GM18508 (cell line): ENCODE measurements around the gene POPDC2.
"Not testable (repeated sequence)": the region's sequence is repeated elsewhere in the genome, so short reads cannot be mapped to it uniquely, and the experiment has no call there.

Experiments
- ATAC-seq: cut with Tn5 transposase; IDR thresholded peaks from one replicate; pipeline ENCODE4 v1.9.1; 2021; ENCODE audit warnings: moderate number of reproducible peaks; ENCODE audit not compliant: insufficient read depth, unreplicated experiment

POPDC2 gene

GRCh38 chr3:119660474-119661440, at the start of gene POPDC2:
TSS of gene POPDC2 (minus strand) at chr3:119660589. CDS start at chr3:119660423, 166 bp downstream.
- no peak for ATAC-seq

DNA sequence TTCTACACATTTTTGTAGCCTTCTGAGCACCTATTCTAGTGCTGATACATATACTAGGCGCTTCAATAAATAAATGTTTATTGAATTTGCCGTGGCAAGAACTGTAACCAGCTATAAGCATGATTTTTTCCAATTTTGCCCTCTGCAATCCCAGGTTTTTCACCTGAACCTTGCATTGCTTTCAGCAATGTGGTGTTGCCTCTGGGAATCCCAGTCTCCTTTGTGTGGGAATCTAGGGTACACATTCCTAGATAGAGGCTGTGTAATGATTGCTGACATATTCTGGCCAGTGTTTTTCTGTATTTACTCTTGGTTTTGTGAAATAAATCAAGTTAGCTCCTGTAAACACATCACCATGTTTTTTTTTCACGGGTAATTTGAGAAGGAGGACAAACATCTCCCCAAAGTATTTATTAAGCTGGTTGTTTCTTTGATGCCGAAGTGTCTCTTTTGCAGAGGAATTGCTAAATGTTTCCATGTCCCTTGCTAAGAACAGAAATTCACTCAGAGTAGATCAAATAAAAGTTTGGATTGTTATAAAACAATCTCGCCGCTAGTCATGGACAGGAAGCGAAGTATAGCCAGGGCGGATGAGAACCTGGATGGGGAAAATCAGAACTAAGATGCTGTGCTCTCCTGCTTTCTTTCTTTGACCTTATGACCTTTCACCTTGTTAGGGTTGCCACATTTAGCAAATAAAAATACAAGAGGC, 43.6 kb upstream of the POPDC2 start:
- no peak for ATAC-seq

GRCh38 chr3:119702530-119703527, 42.4 kb upstream of the POPDC2 start, which contains the start of gene CFAP91:
TSS of gene CFAP91 (plus strand) at chr3:119703022. CDS start at chr3:119703099, 77 bp downstream.
- ATAC-seq, result peak; percentile 51

DNA sequence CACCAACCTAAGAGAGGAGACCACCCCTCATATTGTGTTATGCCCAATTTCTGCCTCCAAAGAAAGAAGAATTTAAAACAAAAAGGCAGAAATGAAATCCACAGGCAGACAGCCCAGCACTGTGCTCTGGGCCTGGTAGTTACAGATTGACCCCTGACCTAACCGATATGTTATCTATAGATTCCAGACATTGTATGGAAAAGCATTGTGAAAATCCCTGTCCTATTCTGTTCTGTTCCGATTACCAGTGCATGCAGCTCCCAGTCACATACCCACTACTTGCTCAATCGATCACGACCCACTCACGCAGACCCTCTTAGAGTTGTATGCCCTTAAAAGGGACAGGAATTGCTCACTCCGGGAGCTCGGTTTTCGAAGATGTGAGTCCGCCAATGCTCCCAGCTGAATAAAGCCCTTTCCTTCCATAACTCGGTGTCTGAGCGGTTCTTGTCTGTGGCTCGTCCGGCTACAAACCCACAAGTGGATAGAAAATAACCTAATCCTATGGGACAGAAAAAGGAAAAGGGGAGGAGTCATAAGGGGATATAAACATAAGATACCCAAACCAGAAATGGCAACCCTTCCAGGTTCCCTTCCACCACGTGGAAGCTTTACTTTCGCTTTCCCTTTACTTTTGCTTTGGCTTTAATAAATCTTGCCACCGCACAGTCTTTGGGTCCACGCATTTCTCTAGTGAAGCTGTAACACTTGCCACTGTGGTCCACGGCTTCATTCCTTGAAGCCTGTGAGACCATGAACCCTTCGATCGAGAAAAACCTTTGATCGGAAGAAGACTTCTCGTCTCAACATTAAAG, 40.7 kb upstream of the POPDC2 start:
- ATAC-seq, result no peak

GRCh38 chr3:119700269-119700919, 40.0 kb upstream of the POPDC2 start:
- ATAC-seq, result no peak

DNA sequence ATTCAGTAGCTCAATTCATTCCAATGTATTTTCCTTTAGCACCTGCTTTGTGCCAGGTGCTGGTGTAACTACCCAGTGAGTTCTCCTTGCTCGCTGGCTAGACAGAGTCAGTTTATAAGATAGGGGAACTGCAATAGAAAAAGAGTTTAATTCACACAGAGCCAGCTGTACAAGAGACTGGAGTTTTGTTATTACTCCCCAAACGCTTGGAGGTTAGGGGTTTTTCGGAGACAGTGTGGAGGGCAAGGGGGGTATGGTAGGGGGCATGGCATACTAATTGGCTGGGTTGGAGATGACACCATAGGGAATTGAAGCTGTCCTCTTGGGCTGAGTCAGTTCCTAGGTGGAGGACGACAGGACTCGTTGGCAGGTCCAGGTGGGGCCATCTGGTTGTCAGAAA, 37.0 kb upstream of the POPDC2 start:
- ATAC-seq, result no peak

DNA sequence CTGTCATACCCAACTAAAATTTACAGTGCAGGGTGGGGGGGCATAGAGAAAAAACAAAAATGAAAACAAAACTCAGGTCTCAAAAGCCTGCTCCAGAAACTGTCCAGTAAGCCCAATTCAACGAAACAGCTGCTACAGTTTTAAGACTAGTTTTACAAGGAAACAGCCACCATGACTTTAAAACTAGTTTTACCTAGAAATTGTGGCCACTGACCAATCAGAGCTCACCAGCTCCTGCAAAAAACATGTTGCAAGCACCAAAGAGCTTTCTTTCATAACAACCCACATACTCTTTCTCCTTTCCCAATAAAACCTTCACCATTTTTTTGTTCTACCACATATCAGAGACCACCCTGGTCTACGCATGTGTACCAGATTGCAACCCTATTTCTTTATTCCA, 35.1 kb upstream of the POPDC2 start:
- ATAC-seq, result no peak

DNA sequence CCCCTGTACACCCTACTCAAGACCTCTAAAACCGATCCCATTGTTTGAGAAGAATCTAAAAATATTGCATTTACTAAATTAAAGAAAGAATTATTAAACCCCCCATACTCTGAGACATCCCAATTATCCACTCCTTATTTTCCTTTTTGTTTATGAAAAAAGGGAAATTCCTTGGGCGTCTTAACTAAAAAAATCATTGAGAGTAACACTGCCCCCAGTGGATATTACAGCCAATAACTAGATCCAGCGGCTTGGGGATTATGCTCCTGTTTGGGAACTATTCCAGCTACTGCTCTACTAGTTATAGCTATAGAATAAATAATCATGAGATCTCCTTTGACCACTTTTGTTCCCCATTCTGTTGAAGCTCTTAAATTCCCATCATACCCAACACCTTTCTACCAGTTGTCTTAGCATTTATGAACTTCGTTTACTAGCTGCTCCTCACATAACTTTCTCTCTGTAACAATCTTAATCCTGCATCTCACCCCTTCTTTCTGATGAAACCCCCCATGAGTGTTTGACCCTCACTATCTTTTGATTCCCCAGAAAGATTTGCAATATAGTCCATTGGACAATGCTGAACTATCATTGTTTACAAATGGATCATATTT, 29.8 kb upstream of the POPDC2 start:
- ATAC-seq, result no peak

DNA sequence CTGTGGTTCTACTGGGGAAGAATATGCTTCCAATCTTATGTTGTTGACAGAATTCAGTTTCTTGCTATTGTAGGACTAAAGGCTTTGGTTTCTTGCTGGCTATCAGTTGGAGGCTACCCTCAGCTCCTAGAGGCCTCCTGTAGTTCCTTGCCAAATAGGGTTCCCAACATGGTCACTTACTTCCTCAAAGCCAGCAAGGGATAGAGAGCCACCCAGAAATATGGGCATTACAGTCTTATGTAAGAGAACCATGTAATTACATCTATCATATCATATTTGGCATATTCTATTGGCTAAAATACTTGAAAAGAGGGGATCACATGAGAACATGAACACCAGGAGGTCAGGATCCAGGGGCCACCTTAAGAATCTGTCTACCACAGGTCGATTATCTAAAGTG, 23.0 kb upstream of the POPDC2 start:
- ATAC-seq, result no peak

GRCh38 chr3:119681279-119681678, 20.9 kb upstream of the POPDC2 start:
- ATAC-seq, result no peak

DNA sequence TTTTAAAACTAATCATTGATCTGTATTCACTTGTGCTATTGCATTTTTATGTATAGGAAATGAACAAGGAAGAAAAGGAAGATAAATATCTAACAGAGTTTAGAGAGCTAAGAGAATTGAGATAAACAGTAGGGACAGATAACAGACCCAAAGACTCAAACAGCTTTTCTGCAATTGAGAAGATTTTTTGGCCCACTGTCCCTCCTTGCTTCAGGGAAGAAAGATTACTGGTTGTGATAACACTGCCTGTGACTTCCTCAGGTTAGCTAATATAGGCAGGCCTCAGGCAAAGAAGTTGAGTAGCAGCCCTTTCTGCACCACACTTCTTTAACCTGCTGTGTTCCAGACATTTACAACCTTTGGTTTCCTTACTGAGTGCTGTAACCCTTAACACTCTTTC, 19.5 kb upstream of the POPDC2 start:
- ATAC-seq, result no peak

DNA sequence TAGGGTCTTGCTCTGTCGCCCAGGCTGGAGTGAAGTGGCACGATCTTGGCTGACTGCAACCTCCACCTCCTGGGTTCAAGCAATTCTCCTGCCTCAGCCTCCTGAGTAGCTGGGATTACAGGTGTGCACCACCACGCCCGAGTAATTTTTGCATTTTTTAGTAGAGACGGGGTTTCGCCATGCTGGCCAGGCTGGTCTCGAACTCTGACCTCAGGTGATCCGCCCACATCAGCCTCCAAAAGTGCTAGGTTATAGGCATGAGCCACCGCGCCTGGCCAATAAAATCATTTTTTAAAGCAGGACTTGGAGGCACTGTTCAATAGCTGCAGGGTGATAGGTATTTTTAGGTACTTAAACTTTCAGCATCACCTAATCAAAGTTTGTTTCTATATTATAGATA, 17.8 kb upstream of the POPDC2 start:
- ATAC-seq, result not testable (repeated sequence)

DNA sequence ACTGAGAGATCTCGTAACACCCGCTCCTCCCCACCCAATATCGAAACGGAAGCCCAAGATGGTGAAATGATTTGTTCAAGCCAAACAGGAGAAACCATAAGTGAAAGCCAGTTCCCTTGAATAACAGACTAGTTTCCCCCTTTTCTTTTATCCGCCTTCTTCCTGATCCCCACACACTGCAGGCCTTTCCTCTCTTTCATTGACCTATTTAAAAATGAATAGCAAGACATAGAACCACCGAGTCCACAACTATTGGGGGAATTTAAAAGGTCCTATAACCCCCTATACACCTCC, 17.2 kb upstream of the POPDC2 start:
- no peak for ATAC-seq

DNA sequence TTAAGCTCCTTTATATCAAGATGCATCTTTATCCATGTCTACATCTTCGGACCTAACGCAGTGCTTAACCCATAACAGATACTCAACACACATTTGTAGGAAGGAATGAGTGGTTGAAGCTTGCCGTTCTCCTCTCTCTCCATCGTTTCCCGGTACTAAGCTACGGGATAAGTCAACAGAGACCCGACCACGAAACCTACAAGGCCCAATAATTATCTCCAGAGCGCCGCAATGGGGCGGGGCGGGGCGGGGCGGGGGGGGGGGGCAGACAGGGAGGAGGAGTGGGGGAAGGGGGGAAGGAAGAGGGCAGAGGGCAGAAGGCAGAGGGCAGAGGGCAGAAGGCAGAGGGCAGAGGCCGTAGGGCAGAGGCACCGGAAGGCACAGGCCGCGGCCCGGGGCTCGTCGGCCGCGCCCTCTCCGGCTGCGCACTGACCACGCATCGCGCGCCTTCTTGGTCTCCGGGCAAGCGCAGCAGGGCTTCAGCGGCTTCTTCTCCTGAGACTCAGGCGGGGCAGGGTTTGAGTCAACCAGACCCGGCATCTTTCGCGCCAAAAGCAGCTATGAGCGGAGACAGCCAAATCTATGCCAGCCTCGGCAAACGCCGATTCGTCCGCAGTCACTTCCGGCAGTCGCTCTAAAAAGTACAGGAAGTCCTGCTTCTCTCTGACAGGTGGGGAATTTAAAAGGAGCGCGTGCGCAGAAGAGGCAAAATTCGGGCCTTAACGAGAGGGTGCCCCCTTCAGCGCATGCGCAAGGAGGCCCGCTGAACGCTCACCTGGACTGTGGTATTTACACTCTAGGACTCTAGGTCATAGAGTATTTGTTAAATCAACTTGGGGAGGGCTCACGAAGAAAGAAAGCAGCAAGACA, 16.6 kb upstream of the POPDC2 start, which contains the start of gene COX17:
COX17 (minus strand) TSS at position 636 of the 870 bp plus-strand sequence; CDS start at position 540, 96 bp downstream.
- ATAC-seq, result peak; percentile 81

DNA sequence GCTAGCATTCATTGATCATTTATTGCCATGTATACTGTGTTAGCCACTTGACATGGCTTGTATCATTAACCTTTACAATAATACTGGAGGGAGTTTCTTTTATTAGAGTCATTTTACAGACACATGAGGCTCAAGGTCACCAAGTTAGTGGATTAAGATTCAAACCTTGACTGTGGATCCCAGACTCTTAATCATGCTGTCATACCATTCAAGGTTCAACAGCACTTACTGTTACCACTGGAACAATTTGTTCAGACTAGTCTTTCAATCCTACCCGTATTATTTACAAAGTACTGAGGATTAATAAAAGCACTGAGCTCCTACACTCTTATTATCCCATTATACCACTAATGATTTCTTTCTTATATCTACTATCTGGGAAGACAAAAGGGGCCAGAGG, 15.6 kb upstream of the POPDC2 start:
- ATAC-seq, result no peak

DNA sequence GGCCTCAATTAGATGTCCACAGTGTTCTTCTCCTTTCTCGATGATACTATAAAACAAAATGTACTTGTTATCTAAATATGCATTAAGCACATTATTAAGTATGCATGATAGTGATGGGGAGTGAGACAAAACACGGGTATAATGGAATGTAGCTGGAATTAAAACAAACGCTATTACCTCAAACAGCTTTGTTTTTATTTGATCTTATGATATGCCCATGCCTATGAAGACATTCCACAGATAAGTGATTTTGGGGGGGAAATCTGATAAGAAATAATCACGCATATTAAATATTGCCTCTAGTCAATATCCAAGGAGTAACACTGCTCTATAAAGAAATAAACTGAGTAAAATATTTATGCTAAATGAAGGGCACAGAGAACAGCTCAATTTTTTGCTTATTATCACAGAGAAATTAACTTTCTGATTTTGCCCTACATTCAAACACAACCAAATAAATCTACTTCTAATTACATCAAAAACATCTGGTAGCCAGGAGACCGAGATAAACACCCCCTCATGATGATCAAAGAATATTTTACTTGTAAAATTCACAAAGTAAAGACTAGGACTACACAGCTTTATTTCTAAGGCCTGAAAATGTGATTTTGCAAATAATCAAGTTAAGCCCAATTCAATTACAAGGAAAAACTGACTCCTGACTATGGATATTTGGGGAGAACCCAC, 14.9 kb upstream of the POPDC2 start:
- no peak for ATAC-seq

- no peak for ATAC-seq
Observed at GRCh38 chr3:119673875-119674274, 13.5 kb upstream of the POPDC2 start.
